ENCODE measurements around the gene TMCC3.
A peak's percentile ranks its signal among the peaks of the same experiment; 100 is the strongest.

The TMCC3 gene

DNA sequence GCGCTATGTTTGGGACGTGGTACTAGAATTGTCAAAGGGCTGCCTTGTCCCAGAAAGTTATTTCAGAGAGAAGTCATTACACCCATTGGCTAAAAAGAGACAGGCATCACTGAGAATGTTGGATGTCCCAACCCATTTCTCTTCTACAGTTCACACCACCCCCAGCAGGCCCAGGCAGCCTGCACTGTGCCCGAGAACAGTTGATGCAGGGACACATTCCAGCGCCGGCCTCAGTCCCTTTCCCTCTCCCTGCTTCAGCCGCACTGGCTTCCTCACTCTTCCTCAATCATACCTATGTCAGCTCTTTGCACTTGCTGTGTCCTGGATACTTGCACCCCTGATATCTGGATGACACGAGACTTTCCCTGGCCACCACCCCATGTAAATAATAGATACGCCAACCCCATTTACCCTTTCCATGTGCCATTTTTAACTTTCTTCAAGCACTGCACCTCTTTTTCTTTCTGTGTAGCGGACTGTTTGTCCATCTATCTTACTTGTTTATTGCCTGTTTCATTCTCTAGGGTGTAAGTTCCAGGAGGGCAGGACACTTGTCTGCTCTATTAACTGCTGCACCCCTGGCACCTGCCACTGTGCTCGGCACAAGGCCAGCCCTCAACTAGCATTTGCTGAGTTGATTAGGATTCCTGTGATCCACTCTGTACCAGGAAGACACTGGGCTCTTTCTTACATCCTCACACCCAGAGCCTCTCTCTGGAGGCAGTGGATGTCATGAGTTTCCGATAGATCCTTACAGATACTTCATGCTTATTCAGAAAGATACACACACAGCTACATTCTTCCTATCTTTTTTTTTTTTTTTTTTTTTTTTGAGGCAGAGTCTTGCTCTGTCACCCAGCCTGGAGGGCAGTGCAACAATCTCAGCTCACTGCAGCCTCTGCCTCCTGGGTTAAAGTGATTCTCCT, 114.1 kb downstream of the TMCC3 start:
- no peak for DNase-seq (ENCODE audit: extremely low read depth in 1 of 2, low read depth in 1 of 2)

DNA sequence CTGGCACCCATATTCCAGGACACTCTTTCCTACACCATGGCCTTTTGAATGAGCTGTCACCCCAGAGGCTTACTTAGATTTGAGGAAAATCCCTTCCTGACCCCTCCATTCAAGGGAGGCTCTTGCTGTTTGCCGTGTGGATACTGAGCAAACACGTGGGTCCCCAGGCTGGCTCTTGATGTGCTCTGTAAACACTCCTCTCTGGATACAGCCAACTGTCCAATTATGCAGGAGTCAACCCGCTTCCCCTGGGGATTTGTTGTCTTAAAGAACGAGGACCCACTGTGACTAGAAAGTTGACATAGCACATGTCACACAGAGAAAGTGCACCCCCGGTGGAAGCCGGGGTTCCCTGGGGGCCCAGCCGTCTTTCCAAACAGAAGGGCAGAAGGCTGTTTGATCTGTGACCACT, 114.8 kb downstream of the TMCC3 start:
- no peak for DNase-seq (ENCODE audit: extremely low read depth in 1 of 2, low read depth in 1 of 2)

DNA sequence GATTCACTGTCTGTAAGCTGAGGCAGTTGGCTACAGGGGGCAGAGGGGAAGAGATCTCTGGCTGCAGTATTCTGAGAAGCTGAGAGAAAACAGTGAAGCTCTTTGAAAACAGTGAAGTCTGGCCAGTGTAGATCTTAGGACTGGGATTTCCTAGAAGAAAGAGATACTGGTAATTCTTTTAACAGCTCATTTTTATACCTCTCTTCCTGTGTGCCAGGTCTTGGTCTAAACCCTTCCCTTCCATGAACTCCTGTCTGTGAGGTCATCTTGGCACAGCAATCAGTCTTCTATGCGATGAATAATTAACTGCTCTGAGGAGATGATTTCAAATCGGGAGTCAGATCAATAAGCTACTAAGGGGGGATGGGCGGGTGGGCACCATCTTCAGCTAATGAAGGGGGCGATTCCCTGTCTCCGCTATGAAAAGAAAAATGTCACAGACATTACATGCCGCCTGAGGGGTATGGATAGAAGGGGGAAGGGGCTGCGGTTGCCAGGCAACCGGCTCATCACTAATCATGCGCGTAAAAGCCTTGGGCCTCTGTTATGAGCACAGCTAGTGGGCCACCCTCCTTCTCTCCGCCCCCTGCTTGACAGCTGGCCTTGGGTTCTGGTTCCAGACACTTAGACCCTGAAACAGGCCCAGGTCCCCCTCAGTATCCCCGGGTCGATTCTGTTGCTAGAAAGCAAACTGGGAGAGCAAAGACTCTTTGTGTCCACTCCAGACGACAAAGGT, 115.4 kb downstream of the TMCC3 start:
- DNase-seq (ENCODE audit: extremely low read depth in 1 of 2, low read depth in 1 of 2) = no peak

DNA sequence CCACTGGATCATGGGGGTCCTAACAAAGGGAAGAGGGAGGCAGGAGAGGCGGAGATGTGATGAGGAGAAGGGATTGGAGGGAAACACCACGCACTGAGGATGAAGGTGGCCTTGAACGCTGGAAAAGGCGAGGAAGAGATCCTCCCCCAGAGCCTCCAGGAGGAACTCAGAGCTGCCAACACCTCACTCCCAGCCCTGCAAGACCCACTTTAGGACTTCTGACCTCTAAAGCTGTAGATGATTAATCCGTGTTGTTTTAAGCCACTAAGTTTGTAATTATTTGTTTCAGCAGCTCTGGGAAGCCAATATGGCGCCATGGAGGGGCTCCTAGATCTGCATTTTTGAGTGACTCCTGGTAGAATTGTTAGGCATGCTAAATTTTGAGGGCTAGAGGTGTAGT, 116.1 kb downstream of the TMCC3 start:
- DNase-seq (ENCODE audit: extremely low read depth in 1 of 2, low read depth in 1 of 2) = no peak

DNA sequence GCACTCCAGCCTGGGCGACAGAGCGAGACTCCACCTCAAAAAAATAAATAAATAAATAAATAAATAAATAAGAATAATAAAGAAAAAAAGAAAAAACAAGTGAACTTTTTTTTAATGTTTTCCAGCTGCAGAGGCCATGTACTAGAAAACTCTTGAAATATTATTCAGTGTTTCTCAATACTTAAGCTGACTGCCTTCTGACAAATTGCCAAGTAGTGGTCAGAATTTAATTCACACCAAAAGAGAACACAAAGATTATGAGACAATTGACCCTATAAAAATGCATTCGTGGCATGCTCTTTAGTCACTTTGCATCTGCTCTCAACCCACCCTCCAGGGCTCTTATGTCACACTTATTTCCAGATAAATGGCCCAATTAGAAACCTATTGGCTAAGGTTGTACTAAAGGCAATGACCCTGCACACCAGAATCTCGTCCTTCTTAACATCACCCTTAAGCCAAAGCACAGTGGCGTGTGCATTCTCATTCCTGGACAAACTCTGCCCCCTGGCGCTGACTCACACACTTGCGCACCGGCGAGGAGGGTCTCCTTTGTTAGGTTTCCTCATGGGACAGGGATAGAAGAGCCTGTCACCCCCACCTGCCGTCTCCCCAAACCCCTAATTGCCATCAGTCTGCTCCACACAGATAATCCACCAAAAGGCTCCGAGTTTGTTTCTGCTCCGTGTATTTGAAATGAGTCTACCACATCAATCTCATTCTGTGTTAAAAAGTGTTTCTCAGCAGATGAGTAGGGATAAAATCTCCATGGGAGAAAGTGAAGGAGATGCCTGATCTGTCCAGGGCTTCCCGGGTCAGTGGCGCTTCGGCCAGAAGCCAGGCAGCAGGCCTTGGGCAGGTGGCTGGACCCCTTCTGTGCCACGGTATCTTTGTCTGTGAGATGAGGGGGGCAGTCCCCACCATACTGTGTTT, 117.6 kb downstream of the TMCC3 start:
- peak; percentile 25 to 51 for DNase-seq (ENCODE audit: extremely low read depth in 1 of 2, low read depth in 1 of 2)

DNA sequence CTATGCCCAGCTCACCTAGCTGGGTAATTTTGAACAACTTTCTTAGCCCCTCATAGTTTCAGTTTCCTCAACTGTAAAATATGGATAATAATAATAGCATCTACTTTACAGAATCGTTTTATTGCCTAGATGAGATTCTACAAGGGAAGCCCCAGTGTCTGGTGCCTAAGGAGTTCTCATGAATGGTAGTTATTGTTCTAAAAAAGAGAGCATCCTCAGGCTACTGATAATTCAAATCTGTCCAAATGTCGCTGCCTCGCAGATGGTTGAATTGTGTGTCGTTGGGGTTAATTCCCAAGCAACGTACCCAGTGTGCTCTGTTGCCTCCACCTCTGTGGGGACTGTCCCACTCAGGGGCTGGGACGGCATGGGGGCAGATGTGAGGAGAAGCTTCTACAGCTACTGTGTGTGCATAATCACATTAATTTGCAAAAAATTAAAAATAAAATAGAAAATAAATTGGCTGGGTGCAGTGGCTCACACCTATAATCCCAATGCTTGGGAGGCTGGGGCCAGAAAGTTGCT, 119.1 kb downstream of the TMCC3 start:
- no peak for DNase-seq (ENCODE audit: extremely low read depth in 1 of 2, low read depth in 1 of 2)

DNA sequence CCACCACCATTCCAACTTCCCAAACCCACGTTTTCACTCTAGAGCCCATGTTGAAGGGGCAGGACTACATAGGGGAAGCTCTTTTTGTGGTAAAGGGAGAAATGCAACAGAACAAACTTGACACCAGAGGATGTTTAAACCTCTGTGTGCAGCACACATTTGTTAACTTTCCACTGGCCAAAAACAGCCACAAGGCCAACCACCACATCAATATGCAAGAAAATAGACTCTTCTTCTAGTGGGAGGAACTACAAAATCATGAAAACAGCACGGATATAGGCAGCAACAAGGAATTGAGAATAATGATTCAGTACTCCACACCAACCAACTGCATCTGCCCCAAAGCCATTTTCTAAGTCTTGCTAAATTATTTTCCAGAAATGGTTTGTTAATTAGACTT, 124.4 kb downstream of the TMCC3 start:
- no peak for DNase-seq (ENCODE audit: extremely low read depth in 1 of 2, low read depth in 1 of 2)

Measured in activated CD8-positive, alpha-beta memory T cell treated with anti-CD3 and anti-CD28 coated beads for 1 hour (primary cell).